ENCODE results near the gene CYB561D1. TPM values are rescaled to one million over a fixed set of nuclear protein-coding genes. Genes with fewer than 3 reads are reported as not detected.

The CYB561D1 gene
- total RNA-seq, 2 donors from 2014 or later, result 4.8 to 6.5 TPM

- Mint-ChIP-seq H3K27ac (no peak overlapping the region), H3K4me3 (no peak overlapping the region), H3K9me3 (peaks cover 5% of the 10 kb centered on the region), H3K4me1 (peaks cover 9% of the 10 kb centered on the region), H3K27me3 (ENCODE audit: insufficient read depth) (peaks cover 18% of the 10 kb centered on the region), H3K36me3 (ENCODE audit: low read depth) (no peaks in the 10 kb centered on the region)
- no peaks in the 10 kb centered on the region for H3K36me3 ChIP-seq (ENCODE audit: control insufficient read depth, insufficient read depth, low read length)
- no peak overlapping the region for H3K27ac ChIP-seq (ENCODE audit: low read depth, low read length)
- no peak for TF ChIP-seq CTCF (conservative IDR thresholded peaks at IDR 0.05)
- DNase-seq, result no peak
- H3K9ac ChIP-seq (ENCODE audit: extremely low read depth, low read length, poor library complexity, severe bottlenecking), result no peak overlapping the region
- no peak overlapping the region for H3K4me3 ChIP-seq (ENCODE audit: low read length)
- H3K9me3 ChIP-seq (ENCODE audit: control insufficient read depth, low read length), result no peaks in the 10 kb centered on the region
- peaks cover 19% of the 10 kb centered on the region for H3K27me3 ChIP-seq (ENCODE audit: control insufficient read depth, insufficient read depth, low read length, poor library complexity, severe bottlenecking)
- H3K4me1 ChIP-seq (ENCODE audit: control insufficient read depth, insufficient read depth, low read length), result no peaks in the 10 kb centered on the region
- 89 to 92% methylated on average over 4 of the region's 4 CpGs for WGBS, 2 experiments (ENCODE audit: insufficient coverage in 1 of 2, insufficient read length in 1 of 2)
Observed at GRCh38 chr1:109447524-109447923, 46.4 kb upstream of the CYB561D1 start.

GRCh38 chr1:109454497-109455133 is 39.3 kb upstream of the CYB561D1 start:
- Histone ChIP-seq H3K4me1 (ENCODE audit: control insufficient read depth, insufficient read depth, low read length) (no peaks in the 10 kb centered on the region), H3K27ac (ENCODE audit: low read depth, low read length) (no peak overlapping the region), H3K9me3 (ENCODE audit: control insufficient read depth, low read length) (peaks cover 24% of the 10 kb centered on the region), H3K9ac (ENCODE audit: extremely low read depth, low read length, poor library complexity, severe bottlenecking) (no peak overlapping the region), H3K4me3 (ENCODE audit: low read length) (no peak overlapping the region), H3K36me3 (ENCODE audit: control insufficient read depth, insufficient read depth, low read length) (no peaks in the 10 kb centered on the region), H3K27me3 (ENCODE audit: control insufficient read depth, insufficient read depth, low read length, poor library complexity, severe bottlenecking) (peaks cover 9% of the 10 kb centered on the region)
- Mint-ChIP-seq H3K27ac (no peak overlapping the region), H3K36me3 (ENCODE audit: low read depth) (no peaks in the 10 kb centered on the region), H3K4me1 (no peaks in the 10 kb centered on the region), H3K9me3 (peaks cover 37% of the 10 kb centered on the region), H3K27me3 (ENCODE audit: insufficient read depth) (peaks cover 21% of the 10 kb centered on the region), H3K4me3 (no peak overlapping the region)
- no peak for TF ChIP-seq CTCF (conservative IDR thresholded peaks at IDR 0.05)
- WGBS, 2 experiments (ENCODE audit: insufficient coverage in 1 of 2, insufficient read length in 1 of 2), result 100% methylated on average over 1 of the region's 1 CpG; no CpG with 5 or more reads in 1 of the 2 experiments
- no peak for DNase-seq

- 88 to 91% methylated on average over 3 to 4 of the region's 4 CpGs for WGBS, 2 experiments (ENCODE audit: insufficient coverage in 1 of 2, insufficient read length in 1 of 2)
- H3K36me3 ChIP-seq (ENCODE audit: control insufficient read depth, insufficient read depth, low read length), result no peaks in the 10 kb centered on the region
- no peaks in the 10 kb centered on the region for H3K36me3 Mint-ChIP-seq (ENCODE audit: low read depth)
- no peak overlapping the region for H3K4me3 ChIP-seq (ENCODE audit: low read length)
- H3K4me3 Mint-ChIP-seq, result no peak overlapping the region
- H3K27me3 ChIP-seq (ENCODE audit: control insufficient read depth, insufficient read depth, low read length, poor library complexity, severe bottlenecking), result peaks cover 8% of the 10 kb centered on the region
- peaks cover 33% of the 10 kb centered on the region for H3K27me3 Mint-ChIP-seq (ENCODE audit: insufficient read depth)
- no peak overlapping the region for H3K9ac ChIP-seq (ENCODE audit: extremely low read depth, low read length, poor library complexity, severe bottlenecking)
- H3K9me3 ChIP-seq (ENCODE audit: control insufficient read depth, low read length), result peaks cover 24% of the 10 kb centered on the region
- TF ChIP-seq CTCF (conservative IDR thresholded peaks at IDR 0.05), result no peak
- H3K9me3 Mint-ChIP-seq, result peaks cover 32% of the 10 kb centered on the region
- H3K27ac ChIP-seq (ENCODE audit: low read depth, low read length), result no peak overlapping the region
- H3K4me1 Mint-ChIP-seq, result no peaks in the 10 kb centered on the region
- no peak overlapping the region for H3K27ac Mint-ChIP-seq
- no peaks in the 10 kb centered on the region for H3K4me1 ChIP-seq (ENCODE audit: control insufficient read depth, insufficient read depth, low read length)
- no peak for DNase-seq
Observed at GRCh38 chr1:109457819-109458218, 36.1 kb upstream of the CYB561D1 start.
